Measurements from ENCODE around the gene PAH. TPM values are rescaled to one million over a fixed set of nuclear protein-coding genes. Genes with fewer than 3 reads are reported as not detected.

PAH gene
- not detected for total RNA-seq

DNA sequence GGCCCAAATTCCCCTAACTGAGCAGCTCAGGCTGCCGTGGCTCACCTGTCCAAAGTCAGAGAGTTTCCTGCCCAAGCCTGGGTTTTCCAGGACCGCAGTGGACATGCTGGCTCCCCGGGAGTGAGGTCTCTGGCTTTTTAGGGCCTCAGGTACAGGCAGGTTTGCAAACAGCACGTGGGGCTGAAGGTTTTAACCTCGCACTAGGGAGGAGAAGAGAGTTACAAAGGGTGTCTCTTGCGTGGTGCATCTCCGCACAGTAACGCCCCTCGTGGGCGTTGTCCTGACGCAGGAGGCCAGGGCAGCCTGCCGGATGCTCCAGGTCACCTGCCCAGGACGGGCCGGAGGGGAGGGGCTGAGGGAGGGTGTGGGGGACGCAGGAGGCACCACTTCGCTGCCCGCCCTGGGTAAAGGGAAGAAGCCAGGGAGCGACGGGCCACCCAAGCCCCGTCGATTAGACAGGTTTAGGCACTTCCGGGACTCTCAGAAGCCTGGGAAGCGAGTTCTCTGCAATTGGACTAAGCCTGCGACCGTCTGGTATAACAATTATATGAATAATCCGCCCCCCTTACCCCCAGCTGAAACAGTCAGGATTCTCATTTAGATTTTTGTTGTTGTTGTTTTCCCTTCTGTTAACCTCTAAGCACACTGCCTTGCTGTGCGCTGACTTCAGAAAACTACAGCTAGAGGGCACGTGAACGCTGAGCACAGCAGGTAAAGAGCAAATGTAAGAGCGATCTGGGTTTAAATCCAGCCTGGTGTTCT is at the start of gene PAH:
PAH (minus strand) TSS at position 219 of the 762 bp plus-strand sequence; CDS start at position 105, 114 bp downstream.
- in situ Hi-C loops (cut with MboI; ENCODE audit: low pct_ligation_motif_present in 1 of 4, low pct_unique_long_range_greater_than_20kb in 1 of 4, low sequenced_read_pairs in 3 of 4) (no loop called here), intact Hi-C loops (cut with DNase I; ENCODE audit: low total_unique reads) (no loop called here)
- H3K27ac ChIP-seq, result no peak within 1 kb of the TSS
- peak; percentile 35 for DNase-seq
- H3K4me3 ChIP-seq, result peak within 1 kb of the TSS in 3 of 4 donors; percentile 3 to 37 (median 17)
- H3K36me3 ChIP-seq, result no peaks in the 10 kb centered on the region
- peaks cover 0 to 9% (median 5%) of the 10 kb centered on the region in 4 donors for H3K4me1 ChIP-seq
- peaks cover 20% of the 10 kb centered on the region for H3K27me3 ChIP-seq
- no peak for TF ChIP-seq POLR2A (IDR thresholded peaks at IDR 0.05)
- no peak for TF ChIP-seq POLR2AphosphoS5 (IDR thresholded peaks at IDR 0.05)
- no peak for TF ChIP-seq EP300 (IDR thresholded peaks at IDR 0.05; ENCODE audit: low read depth)
- TF ChIP-seq, protein P1, sequence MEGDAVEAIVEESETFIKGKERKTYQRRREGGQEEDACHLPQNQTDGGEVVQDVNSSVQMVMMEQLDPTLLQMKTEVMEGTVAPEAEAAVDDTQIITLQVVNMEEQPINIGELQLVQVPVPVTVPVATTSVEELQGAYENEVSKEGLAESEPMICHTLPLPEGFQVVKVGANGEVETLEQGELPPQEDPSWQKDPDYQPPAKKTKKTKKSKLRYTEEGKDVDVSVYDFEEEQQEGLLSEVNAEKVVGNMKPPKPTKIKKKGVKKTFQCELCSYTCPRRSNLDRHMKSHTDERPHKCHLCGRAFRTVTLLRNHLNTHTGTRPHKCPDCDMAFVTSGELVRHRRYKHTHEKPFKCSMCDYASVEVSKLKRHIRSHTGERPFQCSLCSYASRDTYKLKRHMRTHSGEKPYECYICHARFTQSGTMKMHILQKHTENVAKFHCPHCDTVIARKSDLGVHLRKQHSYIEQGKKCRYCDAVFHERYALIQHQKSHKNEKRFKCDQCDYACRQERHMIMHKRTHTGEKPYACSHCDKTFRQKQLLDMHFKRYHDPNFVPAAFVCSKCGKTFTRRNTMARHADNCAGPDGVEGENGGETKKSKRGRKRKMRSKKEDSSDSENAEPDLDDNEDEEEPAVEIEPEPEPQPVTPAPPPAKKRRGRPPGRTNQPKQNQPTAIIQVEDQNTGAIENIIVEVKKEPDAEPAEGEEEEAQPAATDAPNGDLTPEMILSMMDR (IDR thresholded peaks at IDR 0.05), result no peak
- WGBS, 2 donors (ENCODE audit: low coverage in 1 of 2), result 3 to 14% methylated on average over 5 to 30 of the region's 30 CpGs
- no peaks in the 10 kb centered on the region for H3K9me3 ChIP-seq

DNA sequence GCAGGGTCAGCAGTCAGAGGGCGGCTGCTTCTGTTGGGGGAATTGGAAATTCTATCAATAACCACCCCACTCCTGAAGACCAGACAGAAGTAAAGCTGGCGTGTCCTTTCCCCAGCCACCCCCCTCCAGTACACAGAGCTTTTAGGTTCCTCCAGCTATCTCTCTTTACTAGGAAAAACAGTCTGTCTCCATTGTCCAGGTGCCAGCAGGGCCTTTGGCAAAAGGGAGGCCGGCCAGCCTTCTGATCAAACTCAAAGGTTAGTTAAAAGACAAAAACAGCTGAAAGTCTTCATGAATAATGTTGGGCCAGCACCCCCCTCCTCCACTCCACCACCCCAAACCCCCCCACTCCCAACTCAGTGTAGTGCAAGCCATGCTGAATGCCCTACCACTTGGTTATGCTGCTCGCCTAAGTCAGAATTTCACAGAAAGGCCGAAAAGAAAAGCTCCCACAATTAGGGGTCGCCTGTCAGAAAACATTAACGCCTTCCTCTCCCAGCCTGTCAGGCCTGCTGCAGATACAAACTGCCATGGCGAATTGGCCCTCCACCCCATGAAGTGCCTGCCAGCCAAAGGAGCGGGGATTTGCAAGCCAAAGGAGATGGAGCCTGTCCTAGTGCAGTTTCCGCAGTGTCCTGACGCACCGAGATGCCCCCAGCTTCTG is 49.3 kb upstream of the PAH start:
- Histone ChIP-seq H3K4me3 (no peak overlapping the region), H3K9me3 (peaks cover 0 to 7% of the 10 kb centered on the region in 2 donors), H3K36me3 (no peaks in the 10 kb centered on the region), H3K27ac (no peak overlapping the region), H3K27me3 (peaks cover 95% of the 10 kb centered on the region), H3K4me1 (peaks cover 0 to 11% (median 2%) of the 10 kb centered on the region in 4 donors)
- in situ Hi-C loops (cut with MboI; ENCODE audit: low pct_ligation_motif_present in 1 of 4, low pct_unique_long_range_greater_than_20kb in 1 of 4, low sequenced_read_pairs in 3 of 4) (no loop called here), intact Hi-C loops (cut with DNase I; ENCODE audit: low total_unique reads) (no loop called here)
- TF ChIP-seq, protein P1 (IDR thresholded peaks at IDR 0.05), result no peak
- no peak for TF ChIP-seq POLR2A (IDR thresholded peaks at IDR 0.05)
- TF ChIP-seq POLR2AphosphoS5 (IDR thresholded peaks at IDR 0.05), result no peak
- no peak for TF ChIP-seq EP300 (IDR thresholded peaks at IDR 0.05; ENCODE audit: low read depth)
- 17 to 60% methylated on average over 1 to 12 of the region's 12 CpGs for WGBS, 2 donors (ENCODE audit: low coverage in 1 of 2)
- DNase-seq, result no peak

GRCh38 chr12:102965281-102966155 is 48.5 kb upstream of the PAH start:
- in situ Hi-C loops (cut with MboI; ENCODE audit: low pct_ligation_motif_present in 1 of 4, low pct_unique_long_range_greater_than_20kb in 1 of 4, low sequenced_read_pairs in 3 of 4), result no loop called here
- 4 to 10% methylated on average over 17 to 38 of the region's 38 CpGs for WGBS, 2 donors (ENCODE audit: low coverage in 1 of 2)
- H3K36me3 ChIP-seq, result no peaks in the 10 kb centered on the region
- H3K4me1 ChIP-seq, result peaks cover 0 to 11% (median 2%) of the 10 kb centered on the region in 4 donors
- peaks cover 95% of the 10 kb centered on the region for H3K27me3 ChIP-seq
- H3K9me3 ChIP-seq, result peaks cover 0 to 7% of the 10 kb centered on the region in 2 donors
- intact Hi-C loops (cut with DNase I; ENCODE audit: low total_unique reads), result no loop called here
- TF ChIP-seq POLR2AphosphoS5 (IDR thresholded peaks at IDR 0.05) (no peak), POLR2A (IDR thresholded peaks at IDR 0.05) (no peak), EP300 (IDR thresholded peaks at IDR 0.05; ENCODE audit: low read depth) (no peak)
- TF ChIP-seq, protein P1 (IDR thresholded peaks at IDR 0.05), result no peak
- H3K27ac ChIP-seq, result no peak overlapping the region
- H3K4me3 ChIP-seq, result no peak overlapping the region
- DNase-seq, result no peak

- WGBS, 2 donors (ENCODE audit: low coverage in 1 of 2), result 1 to 6% methylated on average over 21 of the region's 21 CpGs
- peak; percentile 54 for DNase-seq
- Histone ChIP-seq H3K27ac (no peak overlapping the region), H3K27me3 (peaks cover 97% of the 10 kb centered on the region), H3K9me3 (peaks cover 0 to 7% of the 10 kb centered on the region in 2 donors), H3K36me3 (no peaks in the 10 kb centered on the region), H3K4me1 (peaks cover 0 to 11% (median 2%) of the 10 kb centered on the region in 4 donors), H3K4me3 (no peak overlapping the region)
- in situ Hi-C loops (cut with MboI; ENCODE audit: low pct_ligation_motif_present in 1 of 4, low pct_unique_long_range_greater_than_20kb in 1 of 4, low sequenced_read_pairs in 3 of 4) (no loop called here), intact Hi-C loops (cut with DNase I; ENCODE audit: low total_unique reads) (no loop called here)
- TF ChIP-seq, protein P1 (IDR thresholded peaks at IDR 0.05), result no peak
- no peak for TF ChIP-seq POLR2A (IDR thresholded peaks at IDR 0.05)
- no peak for TF ChIP-seq EP300 (IDR thresholded peaks at IDR 0.05; ENCODE audit: low read depth)
- no peak for TF ChIP-seq POLR2AphosphoS5 (IDR thresholded peaks at IDR 0.05)
Measured at GRCh38 chr12:102964872-102965271, 47.8 kb upstream of the PAH start.

Data from transverse colon (tissue), 4 donors.